A549 (cell line): ENCODE results near the gene TXN2. TPM values are rescaled to one million over a fixed set of nuclear protein-coding genes. Genes with fewer than 3 reads are reported as not detected.
"Not testable (repeated sequence)": the region's sequence is repeated elsewhere in the genome, so short reads cannot be mapped to it uniquely, and the experiment has no call there.

ENCODE experiments used
- ATAC-seq, 2 experiments: fragments of 200-7000 bp in 1 of 2; fragments of >200 bp in 1 of 2; cut with Nextera tagmentation in 1 of 2; cut with Tn5 transposase in 1 of 2; 3 replicates each; pipeline versions ENCODE4 v1.8.0 to v1.9.1; 2018 to 2020; ENCODE audit warnings: mild to moderate bottlenecking in 1 of 2, moderate library complexity in 1 of 2
- CTCF ChIA-PET: fragments of 300-600 bp; sonication (Branson Sonifier 250); formaldehyde crosslinking; extraction: SDS; loops from one replicate; lab custom pipeline; 2021; ENCODE audit warnings: antibody characterized with exemption, inconsistent platforms; lab: Yijun Ruan, JAX
- POLR2A ChIA-PET: fragments of 350-600 bp; formaldehyde crosslinking; extraction: SDS; loops from one replicate; lab custom pipeline; 2021; ENCODE audit warnings: antibody characterized with exemption, inconsistent platforms; lab: Yijun Ruan, JAX
- DNase-seq, 2 experiments: peaks; one replicate each; pipeline versions ENCODE4 v3.0.0 to v3.0.0-alpha.2; 2011 to 2016; ENCODE audit warnings: low read depth in 1 of 2, low spot score in 1 of 2
- FAIRE-seq: peaks from 2 replicates; lab custom pipeline; 2011; peaks lifted over from hg19 to GRCh38; lab: Jason Lieb, UNC
- H3K27ac ChIP-seq, 2 experiments: fragments of >200 bp; sonication (Bioruptor Twin); formaldehyde crosslinking; 3 replicates each; pipeline ENCODE4 v1.5.1; 2016 to 2017
- H3K4me1 ChIP-seq: fragments of >200 bp; sonication (Bioruptor Twin); formaldehyde crosslinking; 3 replicates; pipeline ENCODE4 v1.6.1; 2016
- H3K4me2 ChIP-seq: fragments of >200 bp; sonication (Bioruptor Twin); formaldehyde crosslinking; 3 replicates; pipeline ENCODE4 v1.6.1; 2016
- H3K4me3 ChIP-seq: fragments of >200 bp; sonication (Bioruptor Twin); formaldehyde crosslinking; 3 replicates; pipeline ENCODE4 v1.5.1; 2016
- H3K9me3 ChIP-seq: fragments of >200 bp; sonication (Bioruptor Twin); formaldehyde crosslinking; 3 replicates; pipeline ENCODE4 v1.6.1; 2016
- CBX8 ChIP-seq: fragments of 200-600 bp; sonication (generic); IDR thresholded peaks from 2 replicates; pipeline ENCODE4 v1.6.1; 2016
- EHMT2 ChIP-seq: fragments of 200-600 bp; sonication (generic); IDR thresholded peaks from 2 replicates; pipeline ENCODE4 v1.6.1; 2016; ENCODE audit warnings: antibody characterized with exemption, low read depth, mild to moderate bottlenecking, moderate library complexity
- ESRRA ChIP-seq: fragments of 150-350 bp; IDR thresholded peaks from 2 replicates; pipeline ENCODE4 v1.6.1; 2014; ENCODE audit warnings: mild to moderate bottlenecking, low read length, borderline replicate concordance
- HDAC2 ChIP-seq: fragments of 200-600 bp; sonication (generic); IDR thresholded peaks from 2 replicates; pipeline ENCODE4 v1.6.1; 2016
- HOXA7 ChIP-seq: fragments of 250-450 bp; sonication (Bioruptor Pico); IDR thresholded peaks from 2 replicates; pipeline ENCODE4 v1.5.0; 2020; ENCODE audit warnings: mild to moderate bottlenecking, moderate library complexity
- HOXB13 ChIP-seq: fragments of 250-450 bp; sonication (Bioruptor Pico); IDR thresholded peaks from 2 replicates; pipeline ENCODE4 v1.5.0; 2020; ENCODE audit warnings: low read depth, mild to moderate bottlenecking, moderate library complexity
- HOXB5 ChIP-seq: fragments of 250-450 bp; sonication (Bioruptor Pico); IDR thresholded peaks from 2 replicates; pipeline ENCODE4 v1.5.0; 2020; ENCODE audit warnings: mild to moderate bottlenecking, moderate library complexity
- KDM5A ChIP-seq: fragments of 200-600 bp; sonication (generic); IDR thresholded peaks from 2 replicates; pipeline ENCODE4 v1.6.1; 2016; ENCODE audit warnings: antibody characterized with exemption, mild to moderate bottlenecking
- MYC ChIP-seq: IDR thresholded peaks from 2 replicates; pipeline ENCODE4 v1.6.1; 2012; ENCODE audit warnings: mild to moderate bottlenecking, inconsistent platforms, low read length, improper control_type of control experiment, borderline replicate concordance
- NFE2L2 ChIP-seq: fragments of 150-350 bp; conservative IDR thresholded peaks from 2 replicates; pipeline ENCODE4 v1.6.1; 2014; ENCODE audit warnings: low read length
- NPAS2 ChIP-seq: fragments of 250-450 bp; sonication (Bioruptor Pico); IDR thresholded peaks from 2 replicates; pipeline ENCODE4 v1.8.0; 2022; ENCODE audit warnings: mild to moderate bottlenecking, moderate library complexity, borderline replicate concordance
- POLR2A ChIP-seq: IDR thresholded peaks from 2 replicates; pipeline ENCODE4 v1.6.1; 2012; ENCODE audit warnings: mild to moderate bottlenecking, low read length
- RAD21 ChIP-seq, 2 experiments: fragments of >200 bp in 1 of 2; sonication (Bioruptor Twin) in 1 of 2; formaldehyde crosslinking in 1 of 2; IDR thresholded peaks in 1 of 2; conservative IDR thresholded peaks in 1 of 2; 2 replicates in 1 of 2; 3 replicates in 1 of 2; pipeline ENCODE4 v1.6.1; 2012 to 2018; ENCODE audit warnings: inconsistent platforms in 1 of 2
- RCOR1 ChIP-seq: fragments of 150-350 bp; IDR thresholded peaks from 2 replicates; pipeline ENCODE4 v1.6.1; 2014; ENCODE audit warnings: antibody characterized with exemption, low read length, low read depth
- WGBS: methylation state at CpG from one replicate; pipeline ENCODE4 v1.1.6; 2017; ENCODE audit errors: missing lambda C conversion rate; 5-methylcytosine and 5-hydroxymethylcytosine counted together
- polyA plus RNA-seq, 4 experiments: library from polyadenylated mRNA; depleted of rRNA in 3 of 4; stranded (reverse); fragments of >200 nt; fragmentation: RNase III in 1 of 4; extraction: RNeasy Plus Mini Kit Qiagen cat#74134 plus additional on column Dnase treatment in 1 of 4; gene quantifications; 2 replicates in 3 of 4; 3 replicates in 1 of 4; pipeline ENCODE4 v1.2.3, GENCODE V29; 2011 to 2017
- TF ChIP-seq, protein P1 (sequence below): fragments of 250-450 bp; sonication (Bioruptor Pico); IDR thresholded peaks from 2 replicates; pipeline ENCODE4 v1.5.0; 2020; ENCODE audit warnings: low read depth, mild to moderate bottlenecking, moderate library complexity
- TF ChIP-seq, protein P2 (sequence below): fragments of >200 bp; sonication (Bioruptor Twin); formaldehyde crosslinking; IDR thresholded peaks from 2 replicates; pipeline ENCODE4 v1.6.1; 2016
- TF ChIP-seq, protein P3 (sequence below): IDR thresholded peaks from 2 replicates; pipeline ENCODE4 v1.6.1; 2012
- TF ChIP-seq, protein P4 (sequence below): IDR thresholded peaks from 2 replicates; pipeline ENCODE4 v1.6.1; 2012
- TF ChIP-seq, protein P5 (sequence below): IDR thresholded peaks from 2 replicates; pipeline ENCODE4 v1.6.1; 2012; ENCODE audit warnings: low read depth, borderline replicate concordance
- TF ChIP-seq, protein P6 (sequence below): fragments of >200 bp; sonication (Bioruptor Twin); formaldehyde crosslinking; IDR thresholded peaks from 3 replicates; pipeline ENCODE4 v1.5.1; 2016
- TF ChIP-seq, protein P7 (sequence below): fragments of 200-600 bp; sonication (generic); IDR thresholded peaks from 2 replicates; pipeline ENCODE4 v1.6.1; 2016; ENCODE audit warnings: antibody characterized with exemption, mild to moderate bottlenecking, moderate library complexity

Gene TXN2
- polyA plus RNA-seq, 2 of the 4 experiments (the other 2 are of a cell fraction), result 82.2 to 89.6 TPM

DNA sequence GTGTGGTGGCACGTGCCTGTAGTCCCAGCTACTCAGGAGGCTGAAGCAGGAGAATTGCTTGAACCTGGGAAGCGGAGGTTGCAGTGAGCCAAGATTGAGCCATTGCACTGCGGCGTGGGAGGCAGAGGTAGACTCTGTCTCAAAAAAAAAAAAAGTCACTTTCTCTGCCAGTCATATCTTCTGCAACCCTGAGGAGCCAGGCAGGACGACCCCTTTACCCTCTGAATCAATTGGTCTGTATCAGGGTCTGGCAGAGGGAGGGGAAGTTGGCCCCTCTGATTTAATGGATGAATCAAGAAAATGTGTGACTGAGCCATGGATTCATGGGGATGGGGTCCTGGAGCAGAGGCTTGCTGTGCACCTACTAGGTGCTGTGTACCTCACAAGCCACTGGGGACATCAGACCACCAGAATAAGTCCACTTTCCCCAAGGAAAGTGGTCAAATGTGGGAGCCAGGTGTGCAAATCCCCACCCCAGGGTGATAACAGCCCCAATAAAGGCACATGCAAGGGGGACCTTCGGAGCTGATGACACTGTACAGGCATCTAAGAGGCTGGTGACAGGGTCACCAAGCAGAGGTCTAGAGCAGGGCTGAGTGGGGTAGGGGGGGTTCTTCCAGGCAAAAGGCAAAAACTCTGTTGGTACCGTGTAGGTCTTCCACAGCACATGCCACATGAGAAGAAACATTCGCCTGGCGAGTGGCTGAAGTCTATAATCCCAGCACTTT, 29.0 kb downstream of the TXN2 start:
- ATAC-seq, result no peak
- Histone ChIP-seq H3K4me3 (no peak overlapping the region), H3K4me1 (peaks cover 39% of the 10 kb centered on the region), H3K27ac (peak overlapping the region; percentile 66 to 98), H3K4me2 (peak overlapping the region; percentile 65), H3K9me3 (no peaks in the 10 kb centered on the region)
- TF ChIP-seq RCOR1, result no peak
- no peak for TF ChIP-seq HOXB5
- ChIA-PET CTCF (interaction anchor here (0.6 to 1.3 kb wide), 3 partner anchors 9 to 73 kb away, joined by 3 to 4 read pairs (median 3); no protein-coding TSS in a partner anchor), POLR2A (no interaction called here)
- no peak for DNase-seq
- 61% methylated on average over 9 of the region's 9 CpGs for WGBS
- no peak for FAIRE-seq

DNA sequence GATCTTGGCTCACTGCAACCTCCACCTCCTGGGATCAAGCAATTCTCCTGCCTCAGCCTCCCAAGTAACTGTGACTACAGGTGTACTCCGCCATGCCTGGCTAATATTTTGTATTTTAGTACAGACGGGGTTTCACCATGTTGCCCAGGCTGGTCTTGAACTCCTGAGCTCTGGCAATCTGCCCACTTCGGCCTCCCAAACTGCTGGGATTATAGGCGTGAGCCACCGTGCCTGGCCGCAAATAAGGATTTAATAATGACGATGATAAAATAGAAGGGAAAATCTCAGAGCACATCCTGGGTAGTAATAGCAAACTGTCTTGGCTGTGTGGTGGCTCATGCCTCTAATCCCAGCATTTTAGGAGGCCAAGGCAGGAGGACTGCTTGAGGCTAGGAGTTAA, 30.5 kb downstream of the TXN2 start:
- peak overlapping the region; percentile 65; the same call in 2 of the 3 replicates for H3K4me2 ChIP-seq
- FAIRE-seq, H3K4me3 ChIP-seq, ATAC-seq, DNase-seq, POLR2A ChIA-PET, H3K9me3 ChIP-seq: not testable (repeated sequence)
- H3K4me1 ChIP-seq, result peaks cover 39% of the 10 kb centered on the region
- H3K27ac ChIP-seq, result peak overlapping the region; percentile 66 to 98
- CTCF ChIA-PET, result interaction anchor here (0.9 to 1.3 kb wide), 3 partner anchors 12 to 150 kb away, joined by 3 to 4 read pairs (median 4); no protein-coding TSS in a partner anchor
- WGBS, result 94% methylated on average over 7 of the region's 7 CpGs

DNA sequence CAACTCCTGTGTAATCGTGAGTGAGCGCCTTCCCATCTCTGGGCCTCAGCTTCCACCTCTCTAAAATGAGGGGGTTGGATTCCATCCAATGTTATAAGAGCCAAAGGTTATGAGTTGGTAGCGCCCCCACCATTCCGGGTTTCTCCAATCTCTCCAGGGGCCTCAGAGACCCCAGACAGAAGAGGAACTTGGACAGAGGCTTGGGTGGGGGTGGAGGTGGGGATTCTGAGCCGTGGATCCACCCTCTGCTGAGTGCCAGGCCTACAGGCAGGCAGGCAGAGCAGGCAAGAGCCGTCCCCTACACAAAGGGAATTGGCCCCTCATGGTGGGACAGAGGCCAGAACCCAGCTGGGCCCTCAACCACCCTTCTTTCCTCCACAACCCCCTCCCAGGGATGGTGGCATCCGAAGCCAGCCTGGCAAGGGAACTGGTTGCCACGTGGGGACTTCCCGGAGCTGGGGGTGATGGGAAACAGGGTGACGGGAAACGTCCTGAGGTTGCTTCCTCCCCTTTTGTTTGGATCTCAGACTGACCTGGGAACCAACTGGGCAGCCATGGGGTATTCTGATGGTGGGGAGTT, 31.8 kb downstream of the TXN2 start:
- CTCF ChIA-PET, result interaction anchor here (1.1 kb wide), 1 partner anchor 148 kb away, joined by 4 read pairs; no protein-coding TSS in a partner anchor
- TF ChIP-seq, protein P1, sequence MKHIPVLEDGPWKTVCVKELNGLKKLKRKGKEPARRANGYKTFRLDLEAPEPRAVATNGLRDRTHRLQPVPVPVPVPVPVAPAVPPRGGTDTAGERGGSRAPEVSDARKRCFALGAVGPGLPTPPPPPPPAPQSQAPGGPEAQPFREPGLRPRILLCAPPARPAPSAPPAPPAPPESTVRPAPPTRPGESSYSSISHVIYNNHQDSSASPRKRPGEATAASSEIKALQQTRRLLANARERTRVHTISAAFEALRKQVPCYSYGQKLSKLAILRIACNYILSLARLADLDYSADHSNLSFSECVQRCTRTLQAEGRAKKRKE (CRISPR knock-in tag), result no peak
- TF ChIP-seq ESRRA (no peak), HDAC2 (no peak), NPAS2 (CRISPR knock-in tag) (no peak), POLR2A (no peak), CBX8 (no peak), RCOR1 (no peak), HOXA7 (CRISPR knock-in tag) (no peak), HOXB13 (CRISPR knock-in tag) (no peak), KDM5A (no peak), MYC (no peak), EHMT2 (no peak), RAD21 (conservative IDR thresholded peaks at IDR 0.05 in 1 of 2, IDR thresholded peaks at IDR 0.05 in 1 of 2) (no peak), NFE2L2 (no peak)
- TF ChIP-seq, protein P2, sequence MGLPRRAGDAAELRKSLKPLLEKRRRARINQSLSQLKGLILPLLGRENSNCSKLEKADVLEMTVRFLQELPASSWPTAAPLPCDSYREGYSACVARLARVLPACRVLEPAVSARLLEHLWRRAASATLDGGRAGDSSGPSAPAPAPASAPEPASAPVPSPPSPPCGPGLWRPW, result no peak
- TF ChIP-seq, protein P3, sequence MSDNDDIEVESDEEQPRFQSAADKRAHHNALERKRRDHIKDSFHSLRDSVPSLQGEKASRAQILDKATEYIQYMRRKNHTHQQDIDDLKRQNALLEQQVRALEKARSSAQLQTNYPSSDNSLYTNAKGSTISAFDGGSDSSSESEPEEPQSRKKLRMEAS, result no peak
- TF ChIP-seq, protein P4, sequence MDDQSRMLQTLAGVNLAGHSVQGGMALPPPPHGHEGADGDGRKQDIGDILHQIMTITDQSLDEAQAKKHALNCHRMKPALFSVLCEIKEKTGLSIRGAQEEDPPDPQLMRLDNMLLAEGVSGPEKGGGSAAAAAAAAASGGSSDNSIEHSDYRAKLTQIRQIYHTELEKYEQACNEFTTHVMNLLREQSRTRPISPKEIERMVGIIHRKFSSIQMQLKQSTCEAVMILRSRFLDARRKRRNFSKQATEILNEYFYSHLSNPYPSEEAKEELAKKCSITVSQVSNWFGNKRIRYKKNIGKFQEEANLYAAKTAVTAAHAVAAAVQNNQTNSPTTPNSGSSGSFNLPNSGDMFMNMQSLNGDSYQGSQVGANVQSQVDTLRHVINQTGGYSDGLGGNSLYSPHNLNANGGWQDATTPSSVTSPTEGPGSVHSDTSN, result no peak
- TF ChIP-seq, protein P5, sequence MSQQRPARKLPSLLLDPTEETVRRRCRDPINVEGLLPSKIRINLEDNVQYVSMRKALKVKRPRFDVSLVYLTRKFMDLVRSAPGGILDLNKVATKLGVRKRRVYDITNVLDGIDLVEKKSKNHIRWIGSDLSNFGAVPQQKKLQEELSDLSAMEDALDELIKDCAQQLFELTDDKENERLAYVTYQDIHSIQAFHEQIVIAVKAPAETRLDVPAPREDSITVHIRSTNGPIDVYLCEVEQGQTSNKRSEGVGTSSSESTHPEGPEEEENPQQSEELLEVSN, result no peak
- TF ChIP-seq, protein P6, sequence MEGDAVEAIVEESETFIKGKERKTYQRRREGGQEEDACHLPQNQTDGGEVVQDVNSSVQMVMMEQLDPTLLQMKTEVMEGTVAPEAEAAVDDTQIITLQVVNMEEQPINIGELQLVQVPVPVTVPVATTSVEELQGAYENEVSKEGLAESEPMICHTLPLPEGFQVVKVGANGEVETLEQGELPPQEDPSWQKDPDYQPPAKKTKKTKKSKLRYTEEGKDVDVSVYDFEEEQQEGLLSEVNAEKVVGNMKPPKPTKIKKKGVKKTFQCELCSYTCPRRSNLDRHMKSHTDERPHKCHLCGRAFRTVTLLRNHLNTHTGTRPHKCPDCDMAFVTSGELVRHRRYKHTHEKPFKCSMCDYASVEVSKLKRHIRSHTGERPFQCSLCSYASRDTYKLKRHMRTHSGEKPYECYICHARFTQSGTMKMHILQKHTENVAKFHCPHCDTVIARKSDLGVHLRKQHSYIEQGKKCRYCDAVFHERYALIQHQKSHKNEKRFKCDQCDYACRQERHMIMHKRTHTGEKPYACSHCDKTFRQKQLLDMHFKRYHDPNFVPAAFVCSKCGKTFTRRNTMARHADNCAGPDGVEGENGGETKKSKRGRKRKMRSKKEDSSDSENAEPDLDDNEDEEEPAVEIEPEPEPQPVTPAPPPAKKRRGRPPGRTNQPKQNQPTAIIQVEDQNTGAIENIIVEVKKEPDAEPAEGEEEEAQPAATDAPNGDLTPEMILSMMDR, result no peak
- TF ChIP-seq, protein P7, sequence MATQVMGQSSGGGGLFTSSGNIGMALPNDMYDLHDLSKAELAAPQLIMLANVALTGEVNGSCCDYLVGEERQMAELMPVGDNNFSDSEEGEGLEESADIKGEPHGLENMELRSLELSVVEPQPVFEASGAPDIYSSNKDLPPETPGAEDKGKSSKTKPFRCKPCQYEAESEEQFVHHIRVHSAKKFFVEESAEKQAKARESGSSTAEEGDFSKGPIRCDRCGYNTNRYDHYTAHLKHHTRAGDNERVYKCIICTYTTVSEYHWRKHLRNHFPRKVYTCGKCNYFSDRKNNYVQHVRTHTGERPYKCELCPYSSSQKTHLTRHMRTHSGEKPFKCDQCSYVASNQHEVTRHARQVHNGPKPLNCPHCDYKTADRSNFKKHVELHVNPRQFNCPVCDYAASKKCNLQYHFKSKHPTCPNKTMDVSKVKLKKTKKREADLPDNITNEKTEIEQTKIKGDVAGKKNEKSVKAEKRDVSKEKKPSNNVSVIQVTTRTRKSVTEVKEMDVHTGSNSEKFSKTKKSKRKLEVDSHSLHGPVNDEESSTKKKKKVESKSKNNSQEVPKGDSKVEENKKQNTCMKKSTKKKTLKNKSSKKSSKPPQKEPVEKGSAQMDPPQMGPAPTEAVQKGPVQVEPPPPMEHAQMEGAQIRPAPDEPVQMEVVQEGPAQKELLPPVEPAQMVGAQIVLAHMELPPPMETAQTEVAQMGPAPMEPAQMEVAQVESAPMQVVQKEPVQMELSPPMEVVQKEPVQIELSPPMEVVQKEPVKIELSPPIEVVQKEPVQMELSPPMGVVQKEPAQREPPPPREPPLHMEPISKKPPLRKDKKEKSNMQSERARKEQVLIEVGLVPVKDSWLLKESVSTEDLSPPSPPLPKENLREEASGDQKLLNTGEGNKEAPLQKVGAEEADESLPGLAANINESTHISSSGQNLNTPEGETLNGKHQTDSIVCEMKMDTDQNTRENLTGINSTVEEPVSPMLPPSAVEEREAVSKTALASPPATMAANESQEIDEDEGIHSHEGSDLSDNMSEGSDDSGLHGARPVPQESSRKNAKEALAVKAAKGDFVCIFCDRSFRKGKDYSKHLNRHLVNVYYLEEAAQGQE, result no peak
- ATAC-seq, result no peak

More for the DNA sequence above, 31.8 kb downstream of the TXN2 start:
- 71% methylated on average over 10 of the region's 11 CpGs for WGBS
- POLR2A ChIA-PET, result no interaction called here
- H3K4me3 ChIP-seq, result no peak overlapping the region
- FAIRE-seq (no peak), DNase-seq (no peak)
- H3K27ac ChIP-seq, result peak overlapping the region in 1 of 2 experiments; percentile 75; a peak in 4 of 6 replicates
- H3K9me3 ChIP-seq, result no peaks in the 10 kb centered on the region
- no peak overlapping the region for H3K4me2 ChIP-seq
- peaks cover 36% of the 10 kb centered on the region for H3K4me1 ChIP-seq
